Trophoblast cell (in vitro differentiated cells and primary cell): ENCODE data around the gene CARD14.

Experiments
- DNase-seq, 2 donors: peaks; one replicate each; pipeline ENCODE4 v3.0.0-alpha.2; 2016
- H2AFZ ChIP-seq: 2 replicates; pipeline ENCODE4 v1.6.1; 2013; ENCODE audit warnings: low read length, moderate library complexity, mild to moderate bottlenecking; ENCODE audit not compliant: insufficient read depth, poor library complexity
- H2AK5ac ChIP-seq: 2 replicates; pipeline ENCODE4 v1.6.1; 2013; ENCODE audit warnings: mild to moderate bottlenecking, low read length
- H2BK120ac ChIP-seq: 2 replicates; pipeline ENCODE4 v1.6.1; 2013; ENCODE audit warnings: low read length, mild to moderate bottlenecking, moderate library complexity; ENCODE audit not compliant: insufficient read depth, poor library complexity
- H2BK12ac ChIP-seq: 2 replicates; pipeline ENCODE4 v1.6.1; 2013; ENCODE audit warnings: mild to moderate bottlenecking, low read length, moderate library complexity
- H2BK5ac ChIP-seq: 2 replicates; pipeline ENCODE4 v1.6.1; 2013; ENCODE audit warnings: low read length, low read depth, moderate library complexity, mild to moderate bottlenecking; ENCODE audit not compliant: poor library complexity
- H3K14ac ChIP-seq: 2 replicates; pipeline ENCODE4 v1.6.1; 2013; ENCODE audit warnings: mild to moderate bottlenecking, low read length
- H3K18ac ChIP-seq: 2 replicates; pipeline ENCODE4 v1.6.1; 2013; ENCODE audit warnings: mild to moderate bottlenecking, low read length
- H3K23ac ChIP-seq: 2 replicates; pipeline ENCODE4 v1.6.1; 2013; ENCODE audit warnings: low read length
- H3K27ac ChIP-seq: 2 replicates; pipeline ENCODE4 v1.5.1; 2013; ENCODE audit warnings: low read depth, mild to moderate bottlenecking, inconsistent platforms, low read length, moderate library complexity
- H3K27me3 ChIP-seq: 2 replicates; pipeline ENCODE4 v1.6.1; 2013; ENCODE audit warnings: inconsistent platforms, mild to moderate bottlenecking, low read length, moderate library complexity; ENCODE audit not compliant: insufficient read depth
- H3K36me3 ChIP-seq, 2 experiments: 1 replicate in 1 of 2; 2 replicates in 1 of 2; pipeline ENCODE4 v1.6.1; 2013; ENCODE audit warnings: low read length in 2 of 2, mild to moderate bottlenecking in 2 of 2, moderate library complexity in 1 of 2; ENCODE audit not compliant: insufficient read depth in 2 of 2, control insufficient read depth in 1 of 2
- H3K4ac ChIP-seq: 2 replicates; pipeline ENCODE4 v1.6.1; 2013; ENCODE audit warnings: low read depth, mild to moderate bottlenecking, low read length, moderate library complexity
- H3K4me1 ChIP-seq, 2 experiments: 1 replicate in 1 of 2; 2 replicates in 1 of 2; pipeline ENCODE4 v1.6.1; 2013; ENCODE audit warnings: low read length in 2 of 2, mild to moderate bottlenecking in 2 of 2, moderate library complexity in 1 of 2; ENCODE audit not compliant: insufficient read depth in 2 of 2, control insufficient read depth in 1 of 2
- H3K4me2 ChIP-seq: 2 replicates; pipeline ENCODE4 v1.6.1; 2013; ENCODE audit warnings: inconsistent platforms, mild to moderate bottlenecking, low read length, moderate library complexity
- H3K4me3 ChIP-seq: 2 replicates; pipeline ENCODE4 v1.5.1; 2013; ENCODE audit warnings: mild to moderate bottlenecking, low read depth, low read length, inconsistent platforms
- H3K79me1 ChIP-seq: one replicate; pipeline ENCODE4 v1.6.1; 2013; ENCODE audit warnings: low read length
- H3K79me2 ChIP-seq: 2 replicates; pipeline ENCODE4 v1.6.1; 2013; ENCODE audit warnings: low read length, mild to moderate bottlenecking; ENCODE audit not compliant: control insufficient read depth, insufficient read depth, poor library complexity
- H3K9ac ChIP-seq: 2 replicates; pipeline ENCODE4 v1.6.1; 2013; ENCODE audit warnings: mild to moderate bottlenecking, low read length
- H3K9me3 ChIP-seq: 2 replicates; pipeline ENCODE4 v1.6.1; 2013; ENCODE audit warnings: low read depth, mild to moderate bottlenecking, control low read depth, inconsistent platforms, low read length; ENCODE audit not compliant: insufficient read depth
- H4K12ac ChIP-seq: 2 replicates; pipeline ENCODE4 v1.6.1; 2013; ENCODE audit warnings: low read depth, mild to moderate bottlenecking, low read length, moderate library complexity
- H4K8ac ChIP-seq: 2 replicates; pipeline ENCODE4 v1.6.1; 2013; ENCODE audit warnings: low read depth, mild to moderate bottlenecking, low read length, moderate library complexity
- H4K91ac ChIP-seq: one replicate; pipeline ENCODE4 v1.6.1; 2013; ENCODE audit warnings: low read depth, mild to moderate bottlenecking, low read length, moderate library complexity
- WGBS: extraction: QIAGEN DNeasy Blood & Tissue Kit; methylation state at CpG from one replicate; pipeline ENCODE4 v1.1.7; 2013; ENCODE audit warnings: missing lambda C conversion rate; ENCODE audit not compliant: insufficient read length, insufficient coverage; ENCODE audit errors: extremely low coverage; 5-methylcytosine and 5-hydroxymethylcytosine counted together

CARD14 gene

GRCh38 chr17:80184423-80184714 lies 14.5 kb downstream of the CARD14 start:
- no peak overlapping the region for H3K4me2 ChIP-seq
- H3K9me3 ChIP-seq, result peaks cover 2% of the 10 kb centered on the region
- H3K18ac ChIP-seq, result no peak overlapping the region

GRCh38 chr17:80185968-80186367 lies 16.1 kb downstream of the CARD14 start:
- Histone ChIP-seq H3K18ac (no peak overlapping the region), H3K4ac (no peak overlapping the region), H3K23ac (no peak overlapping the region), H2BK120ac (no peak overlapping the region), H4K91ac (no peak overlapping the region), H3K9ac (no peak overlapping the region), H2BK12ac (no peak overlapping the region), H3K4me1 (no peaks in the 10 kb centered on the region), H3K79me1 (no peaks in the 10 kb centered on the region), H3K27ac (no peak overlapping the region), H3K4me2 (no peak overlapping the region), H3K4me3 (no peak overlapping the region), H2BK5ac (no peak overlapping the region), H4K8ac (no peak overlapping the region), H3K27me3 (no peaks in the 10 kb centered on the region), H2AK5ac (no peak overlapping the region), H3K14ac (no peak overlapping the region), H3K36me3 (no peaks in the 10 kb centered on the region), H4K12ac (no peak overlapping the region), H3K9me3 (peaks cover 2% of the 10 kb centered on the region), H2AFZ (no peak overlapping the region), H3K79me2 (no peaks in the 10 kb centered on the region)
- no peak for DNase-seq
- WGBS, result no CpG with 5 or more reads among the region's 9 CpGs

More at GRCh38 chr17:80184423-80184714, 14.5 kb downstream of the CARD14 start:
- no peak overlapping the region for H4K8ac ChIP-seq
- no peaks in the 10 kb centered on the region for H3K79me2 ChIP-seq
- H2BK5ac ChIP-seq, result no peak overlapping the region
- no CpG with 5 or more reads among the region's 10 CpGs for WGBS
- H3K27me3 ChIP-seq, result no peaks in the 10 kb centered on the region
- no peak overlapping the region for H2AK5ac ChIP-seq
- no peak overlapping the region for H3K23ac ChIP-seq
- H4K91ac ChIP-seq, result no peak overlapping the region
- no peak for DNase-seq
- H2BK12ac ChIP-seq, result no peak overlapping the region
- H3K14ac ChIP-seq, result no peak overlapping the region
- H3K9ac ChIP-seq, result no peak overlapping the region
- no peak overlapping the region for H3K27ac ChIP-seq
- H2BK120ac ChIP-seq, result no peak overlapping the region
- H2AFZ ChIP-seq, result no peak overlapping the region
- H4K12ac ChIP-seq, result no peak overlapping the region
- H3K4me1 ChIP-seq, result no peaks in the 10 kb centered on the region
- H3K4me3 ChIP-seq, result no peak overlapping the region
- no peaks in the 10 kb centered on the region for H3K79me1 ChIP-seq
- no peaks in the 10 kb centered on the region for H3K36me3 ChIP-seq
- H3K4ac ChIP-seq, result no peak overlapping the region

GRCh38 chr17:80187090-80187489 lies 17.3 kb downstream of the CARD14 start:
- Histone ChIP-seq H3K18ac (no peak overlapping the region), H3K4me1 (no peaks in the 10 kb centered on the region), H3K9me3 (peaks cover 2% of the 10 kb centered on the region), H3K4me2 (no peak overlapping the region), H3K27me3 (no peaks in the 10 kb centered on the region), H3K36me3 (no peaks in the 10 kb centered on the region), H4K8ac (no peak overlapping the region), H4K91ac (no peak overlapping the region), H2BK5ac (no peak overlapping the region), H3K4ac (no peak overlapping the region), H2AK5ac (no peak overlapping the region), H4K12ac (no peak overlapping the region), H3K79me1 (no peaks in the 10 kb centered on the region), H2AFZ (no peak overlapping the region), H3K4me3 (no peak overlapping the region), H2BK120ac (no peak overlapping the region), H3K27ac (no peak overlapping the region), H3K14ac (no peak overlapping the region), H3K23ac (no peak overlapping the region), H3K9ac (no peak overlapping the region), H2BK12ac (no peak overlapping the region), H3K79me2 (no peaks in the 10 kb centered on the region)
- peak; percentile 66 to 72 for DNase-seq
- WGBS, result no CpG with 5 or more reads among the region's 16 CpGs

- peak in 1 of 2 donors; percentile 28 for DNase-seq
- Histone ChIP-seq H3K4me2 (no peak overlapping the region), H3K79me2 (no peaks in the 10 kb centered on the region), H3K9me3 (peaks cover 2% of the 10 kb centered on the region), H3K4me3 (no peak overlapping the region), H3K18ac (no peak overlapping the region), H3K36me3 (no peaks in the 10 kb centered on the region), H2BK120ac (no peak overlapping the region), H3K4ac (no peak overlapping the region), H4K91ac (no peak overlapping the region), H3K4me1 (no peaks in the 10 kb centered on the region), H3K27me3 (no peaks in the 10 kb centered on the region), H3K27ac (no peak overlapping the region), H2BK12ac (no peak overlapping the region), H4K8ac (no peak overlapping the region), H2AFZ (no peak overlapping the region), H2AK5ac (no peak overlapping the region), H3K79me1 (no peaks in the 10 kb centered on the region), H3K23ac (no peak overlapping the region), H3K14ac (no peak overlapping the region), H2BK5ac (no peak overlapping the region), H4K12ac (no peak overlapping the region), H3K9ac (no peak overlapping the region)
- WGBS, result no CpG with 5 or more reads among the region's 18 CpGs
Measured at GRCh38 chr17:80187515-80187941, 17.7 kb downstream of the CARD14 start.
